ENCODE results near the gene OGFOD1. TPM values are rescaled to one million over a fixed set of nuclear protein-coding genes. Genes with fewer than 3 reads are reported as not detected.
A peak's percentile ranks its signal among the peaks of the same experiment; 100 is the strongest.

Gene OGFOD1
- total RNA-seq, 1 experiment from 2014 or later: 68.5 TPM

- H3K27me3 Mint-ChIP-seq (ENCODE audit: insufficient read depth, unreplicated experiment): no peaks in the 10 kb centered on the region
- H3K27ac Mint-ChIP-seq (ENCODE audit: low read depth, unreplicated experiment): peak overlapping the region; percentile 80
- POLR2A ChIA-PET: interaction anchor here (0.6 to 3.5 kb wide), 39 partner anchors 9 to 1527 kb away, joined by 3 to 35 read pairs (median 4); partner anchors contain the start of genes AMFR, BBS2, MT1F and MT1X
- peaks cover 46% of the 10 kb centered on the region for H3K36me3 Mint-ChIP-seq (ENCODE audit: insufficient read depth, unreplicated experiment)
- intact Hi-C loops (cut with micrococcal nuclease): loop anchor here (2.0 kb wide), 1 partner anchor 25 kb away; no protein-coding TSS in a partner anchor
- H3K4me1 Mint-ChIP-seq (ENCODE audit: insufficient read depth, unreplicated experiment): peaks cover 25% of the 10 kb centered on the region
- H3K4me3 Mint-ChIP-seq (ENCODE audit: unreplicated experiment): peak overlapping the region; percentile 83
- no peaks in the 10 kb centered on the region for H3K9me3 Mint-ChIP-seq (ENCODE audit: unreplicated experiment)
- peak; percentile 35 for DNase-seq (ENCODE audit: unreplicated experiment)
- TSS peak; percentile 48 for BruUV-seq (replicated peaks)
- TF ChIP-seq CTCF (IDR thresholded peaks at IDR 0.05; ENCODE audit: unreplicated experiment): no peak
- CTCF ChIA-PET: interaction anchor here (0.5 to 1.4 kb wide), 5 partner anchors 14 to 96 kb away, joined by 3 to 4 read pairs (median 3); no protein-coding TSS in a partner anchor
These were observed 667 bp downstream of the OGFOD1 start for GRCh38 chr16:56451753-56452689.

- peaks cover 9% of the 10 kb centered on the region for H3K4me1 Mint-ChIP-seq (ENCODE audit: insufficient read depth, unreplicated experiment)
- DNase-seq (ENCODE audit: unreplicated experiment): no peak
- H3K27me3 Mint-ChIP-seq (ENCODE audit: insufficient read depth, unreplicated experiment): no peaks in the 10 kb centered on the region
- ChIA-PET CTCF (no interaction called here), POLR2A (no interaction called here)
- no peaks in the 10 kb centered on the region for H3K9me3 Mint-ChIP-seq (ENCODE audit: unreplicated experiment)
- H3K36me3 Mint-ChIP-seq (ENCODE audit: insufficient read depth, unreplicated experiment): peaks cover 89% of the 10 kb centered on the region
- BruUV-seq (replicated peaks): no TSS peak
- intact Hi-C loops (cut with micrococcal nuclease): no loop called here
- no peak for TF ChIP-seq CTCF (IDR thresholded peaks at IDR 0.05; ENCODE audit: unreplicated experiment)
- no peak overlapping the region for H3K27ac Mint-ChIP-seq (ENCODE audit: low read depth, unreplicated experiment)
- no peak overlapping the region for H3K4me3 Mint-ChIP-seq (ENCODE audit: unreplicated experiment)
These were observed 6.6 kb downstream of the OGFOD1 start for GRCh38 chr16:56457927-56458470.

GRCh38 chr16:56460101-56460500 is 8.7 kb downstream of the OGFOD1 start:
- DNase-seq (ENCODE audit: unreplicated experiment): no peak
- H3K27me3 Mint-ChIP-seq (ENCODE audit: insufficient read depth, unreplicated experiment): no peaks in the 10 kb centered on the region
- no peak overlapping the region for H3K27ac Mint-ChIP-seq (ENCODE audit: low read depth, unreplicated experiment)
- no peaks in the 10 kb centered on the region for H3K9me3 Mint-ChIP-seq (ENCODE audit: unreplicated experiment)
- no peak overlapping the region for H3K4me3 Mint-ChIP-seq (ENCODE audit: unreplicated experiment)
- peaks cover 91% of the 10 kb centered on the region for H3K36me3 Mint-ChIP-seq (ENCODE audit: insufficient read depth, unreplicated experiment)
- POLR2A ChIA-PET: interaction anchor here (0.6 to 2.7 kb wide), 3 partner anchors 9 to 128 kb away, joined by 3 to 23 read pairs (median 3); partner anchors contain the start of genes NUDT21 and OGFOD1
- intact Hi-C loops (cut with micrococcal nuclease): no loop called here
- no TSS peak for BruUV-seq (replicated peaks)
- CTCF ChIA-PET: no interaction called here
- TF ChIP-seq CTCF (IDR thresholded peaks at IDR 0.05; ENCODE audit: unreplicated experiment): no peak
- peaks cover 9% of the 10 kb centered on the region for H3K4me1 Mint-ChIP-seq (ENCODE audit: insufficient read depth, unreplicated experiment)
